Measurements from ENCODE around the gene CAB39. TPM values are rescaled to one million over a fixed set of nuclear protein-coding genes. Genes with fewer than 3 reads are reported as not detected.
A peak's percentile ranks its signal among the peaks of the same experiment; 100 is the strongest.

Gene CAB39
- total and polyA plus RNA-seq, 2 of the 8 experiments (the other 6 are each of a cell fraction or from before 2014, with no cell fraction given), result 16.4 to 50.5 TPM

DNA sequence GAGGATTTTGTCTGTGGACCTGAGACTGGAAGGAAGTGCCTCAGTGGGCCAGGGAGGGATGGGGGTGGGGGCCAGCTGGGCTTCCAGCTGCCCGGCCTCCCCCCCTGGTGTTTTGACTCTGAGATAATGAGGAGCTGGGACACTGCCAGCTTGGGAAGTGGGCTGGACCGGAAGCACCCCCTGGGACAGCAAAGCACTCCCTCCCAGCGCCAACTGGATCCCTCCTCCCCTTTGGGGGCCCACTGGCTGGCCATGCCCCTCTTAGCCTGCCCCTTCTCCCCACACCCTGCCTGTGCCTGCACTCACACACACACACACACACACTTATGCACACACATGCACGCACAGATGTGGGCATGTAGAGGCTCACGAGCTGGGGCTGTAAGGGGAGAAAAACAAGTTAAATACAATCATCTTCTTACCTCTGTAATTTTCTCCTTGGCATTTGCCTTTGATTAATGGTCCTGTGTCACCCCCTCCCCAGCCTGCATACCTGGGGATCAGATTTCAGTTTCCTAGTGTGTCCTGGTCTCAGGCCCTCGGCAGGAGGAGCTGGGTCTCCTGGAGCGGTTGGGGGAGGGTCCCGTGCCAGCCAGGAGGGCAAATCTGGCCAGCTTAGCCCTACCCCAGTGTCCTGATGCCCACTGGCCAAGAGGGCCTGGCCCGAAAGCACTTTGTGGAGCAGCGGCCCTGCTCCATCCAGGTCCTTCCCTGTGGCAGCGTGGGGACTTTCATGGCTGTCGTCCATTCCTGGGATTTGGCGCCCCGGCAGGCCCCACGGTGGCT lies 155.7 kb downstream of the CAB39 start (continued):
- TF ChIP-seq MAX (IDR thresholded peaks at IDR 0.05), result no peak
- TF ChIP-seq BRCA1 (IDR thresholded peaks at IDR 0.05; ENCODE audit: low read depth, low read length), result no peak
- no peak for TF ChIP-seq KDM4A (IDR thresholded peaks at IDR 0.05; ENCODE audit: low read depth, low read length, severe bottlenecking)
- peak; percentile 17; the same call in 1 of the 2 replicates for TF ChIP-seq SIX5 (IDR thresholded peaks at IDR 0.05; ENCODE audit: low read depth, low read length)

All from H1 (cell line).